Activated CD8-positive, alpha-beta T cell treated with anti-CD3 and anti-CD28 coated beads for 36 hours (primary cell): ENCODE results near the gene DHX36. TPM values are rescaled to one million over a fixed set of nuclear protein-coding genes. Genes with fewer than 3 reads are reported as not detected.

Experiments used
- ATAC-seq: fragments of 200-7000 bp; cut with Tn5 transposase; one replicate; pipeline ENCODE4 v1.10.0; 2021; ENCODE audit warnings: mild to moderate bottlenecking, moderate library complexity
- CTCF ChIA-PET: fragments of 350-600 bp; sonication (Branson Sonifier 250); formaldehyde crosslinking; loops from one replicate; lab custom pipeline; 2021; ENCODE audit warnings: antibody characterized with exemption; lab: Charles Lee
- POLR2A ChIA-PET: fragments of 350-600 bp; sonication (Branson Sonifier 250); formaldehyde crosslinking; loops from one replicate; lab custom pipeline; 2021; ENCODE audit warnings: antibody characterized with exemption; lab: Charles Lee
- DNase-seq: peaks from one replicate; pipeline ENCODE4 v3.0.0-alpha.2; 2020
- H3K27ac Mint-ChIP-seq: one replicate; pipeline ENCODE4 v1.8.0; 2021; ENCODE audit warnings: mild to moderate bottlenecking, mixed read lengths
- H3K27me3 Mint-ChIP-seq: one replicate; pipeline ENCODE4 v1.8.0; 2021; ENCODE audit warnings: mixed read lengths
- H3K36me3 Mint-ChIP-seq: one replicate; pipeline ENCODE4 v1.8.0; 2021; ENCODE audit warnings: low read depth, mixed read lengths
- H3K4me1 Mint-ChIP-seq: one replicate; pipeline ENCODE4 v1.8.0; 2021; ENCODE audit warnings: low read depth, mixed read lengths
- H3K4me3 Mint-ChIP-seq: one replicate; pipeline ENCODE4 v1.8.0; 2021; ENCODE audit warnings: mild to moderate bottlenecking, moderate library complexity, mixed read lengths
- H3K9me3 Mint-ChIP-seq: one replicate; pipeline ENCODE4 v1.8.0; 2021; ENCODE audit warnings: mixed read lengths
- intact Hi-C: fragments of 100-400 bp; cut with micrococcal nuclease; formaldehyde crosslinking; loops from one replicate; pipeline ENCODE4 v1.10.0; 2022
- total RNA-seq, 2 experiments: library from RNA; stranded (reverse); gene quantifications; one replicate each; pipeline ENCODE4 v1.2.3, GENCODE V29; 2021
- TF ChIP-seq, protein P1 (sequence below): fragments of 200-600 bp; IDR thresholded peaks from one replicate; pipeline ENCODE4 v1.8.0; 2022; ENCODE audit warnings: antibody characterized with exemption, mild to moderate bottlenecking

The DHX36 gene, protein sequence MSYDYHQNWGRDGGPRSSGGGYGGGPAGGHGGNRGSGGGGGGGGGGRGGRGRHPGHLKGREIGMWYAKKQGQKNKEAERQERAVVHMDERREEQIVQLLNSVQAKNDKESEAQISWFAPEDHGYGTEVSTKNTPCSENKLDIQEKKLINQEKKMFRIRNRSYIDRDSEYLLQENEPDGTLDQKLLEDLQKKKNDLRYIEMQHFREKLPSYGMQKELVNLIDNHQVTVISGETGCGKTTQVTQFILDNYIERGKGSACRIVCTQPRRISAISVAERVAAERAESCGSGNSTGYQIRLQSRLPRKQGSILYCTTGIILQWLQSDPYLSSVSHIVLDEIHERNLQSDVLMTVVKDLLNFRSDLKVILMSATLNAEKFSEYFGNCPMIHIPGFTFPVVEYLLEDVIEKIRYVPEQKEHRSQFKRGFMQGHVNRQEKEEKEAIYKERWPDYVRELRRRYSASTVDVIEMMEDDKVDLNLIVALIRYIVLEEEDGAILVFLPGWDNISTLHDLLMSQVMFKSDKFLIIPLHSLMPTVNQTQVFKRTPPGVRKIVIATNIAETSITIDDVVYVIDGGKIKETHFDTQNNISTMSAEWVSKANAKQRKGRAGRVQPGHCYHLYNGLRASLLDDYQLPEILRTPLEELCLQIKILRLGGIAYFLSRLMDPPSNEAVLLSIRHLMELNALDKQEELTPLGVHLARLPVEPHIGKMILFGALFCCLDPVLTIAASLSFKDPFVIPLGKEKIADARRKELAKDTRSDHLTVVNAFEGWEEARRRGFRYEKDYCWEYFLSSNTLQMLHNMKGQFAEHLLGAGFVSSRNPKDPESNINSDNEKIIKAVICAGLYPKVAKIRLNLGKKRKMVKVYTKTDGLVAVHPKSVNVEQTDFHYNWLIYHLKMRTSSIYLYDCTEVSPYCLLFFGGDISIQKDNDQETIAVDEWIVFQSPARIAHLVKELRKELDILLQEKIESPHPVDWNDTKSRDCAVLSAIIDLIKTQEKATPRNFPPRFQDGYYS
- 10 to 100 TPM; 74.2 to 78.3 TPM for total RNA-seq

DNA sequence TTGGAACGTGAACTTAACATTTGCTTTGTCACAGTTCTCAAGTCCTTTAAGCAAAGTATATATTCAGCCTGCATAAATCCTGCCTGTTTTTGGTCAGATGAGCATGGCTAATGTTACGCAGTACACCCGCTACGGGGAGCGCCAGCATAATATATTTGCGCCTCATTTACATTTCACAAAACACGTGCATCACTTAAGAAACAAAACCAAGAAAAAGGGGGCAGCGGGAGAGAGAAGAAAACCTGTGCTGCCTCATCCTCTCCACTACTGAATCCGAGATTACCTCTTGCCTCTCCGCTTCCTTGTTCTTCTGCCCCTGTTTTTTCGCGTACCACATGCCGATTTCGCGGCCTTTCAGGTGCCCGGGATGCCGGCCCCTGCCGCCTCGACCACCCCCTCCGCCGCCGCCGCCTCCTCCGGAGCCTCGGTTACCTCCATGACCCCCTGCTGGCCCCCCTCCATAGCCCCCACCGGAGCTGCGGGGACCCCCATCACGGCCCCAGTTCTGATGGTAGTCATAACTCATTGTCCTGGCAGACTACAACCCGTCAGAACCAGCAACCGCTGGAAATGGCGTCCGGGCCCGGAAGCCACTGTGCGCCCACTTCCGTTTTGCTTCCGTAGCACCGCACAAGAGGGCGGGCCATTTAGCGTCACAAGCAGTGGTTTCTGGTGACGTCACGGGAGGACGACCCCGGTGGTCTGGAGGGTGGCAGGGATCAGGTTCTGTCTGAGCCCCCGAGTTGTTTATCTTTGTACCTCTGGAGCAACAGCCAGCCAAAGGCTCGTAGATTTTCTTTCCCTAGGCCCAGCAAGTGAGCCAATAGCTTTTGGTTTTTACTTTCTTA is at the start of gene DHX36:
DHX36 (minus strand) TSS at position 597 of the 848 bp plus-strand sequence; CDS start at position 526, 71 bp downstream.
- CTCF ChIA-PET: interaction anchor here (0.9 to 1.4 kb wide), 3 partner anchors 11 to 27 kb away, joined by 3 read pairs; no protein-coding TSS in a partner anchor
- TF ChIP-seq, protein P1, sequence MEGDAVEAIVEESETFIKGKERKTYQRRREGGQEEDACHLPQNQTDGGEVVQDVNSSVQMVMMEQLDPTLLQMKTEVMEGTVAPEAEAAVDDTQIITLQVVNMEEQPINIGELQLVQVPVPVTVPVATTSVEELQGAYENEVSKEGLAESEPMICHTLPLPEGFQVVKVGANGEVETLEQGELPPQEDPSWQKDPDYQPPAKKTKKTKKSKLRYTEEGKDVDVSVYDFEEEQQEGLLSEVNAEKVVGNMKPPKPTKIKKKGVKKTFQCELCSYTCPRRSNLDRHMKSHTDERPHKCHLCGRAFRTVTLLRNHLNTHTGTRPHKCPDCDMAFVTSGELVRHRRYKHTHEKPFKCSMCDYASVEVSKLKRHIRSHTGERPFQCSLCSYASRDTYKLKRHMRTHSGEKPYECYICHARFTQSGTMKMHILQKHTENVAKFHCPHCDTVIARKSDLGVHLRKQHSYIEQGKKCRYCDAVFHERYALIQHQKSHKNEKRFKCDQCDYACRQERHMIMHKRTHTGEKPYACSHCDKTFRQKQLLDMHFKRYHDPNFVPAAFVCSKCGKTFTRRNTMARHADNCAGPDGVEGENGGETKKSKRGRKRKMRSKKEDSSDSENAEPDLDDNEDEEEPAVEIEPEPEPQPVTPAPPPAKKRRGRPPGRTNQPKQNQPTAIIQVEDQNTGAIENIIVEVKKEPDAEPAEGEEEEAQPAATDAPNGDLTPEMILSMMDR: no peak
- Mint-ChIP-seq H3K4me3 (peak within 1 kb of the TSS; percentile 85), H3K27ac (peak within 1 kb of the TSS; percentile 98), H3K27me3 (peaks cover 1% of the 10 kb centered on the region), H3K9me3 (no peaks in the 10 kb centered on the region), H3K4me1 (peaks cover 22% of the 10 kb centered on the region), H3K36me3 (peaks cover 18% of the 10 kb centered on the region)
- ATAC-seq (peak; percentile 91), DNase-seq (peak; percentile 95)
- POLR2A ChIA-PET: no interaction called here
- intact Hi-C loops: loop anchor here (10.0 kb wide), 1 partner anchor 1381 kb away; no protein-coding TSS in a partner anchor

DNA sequence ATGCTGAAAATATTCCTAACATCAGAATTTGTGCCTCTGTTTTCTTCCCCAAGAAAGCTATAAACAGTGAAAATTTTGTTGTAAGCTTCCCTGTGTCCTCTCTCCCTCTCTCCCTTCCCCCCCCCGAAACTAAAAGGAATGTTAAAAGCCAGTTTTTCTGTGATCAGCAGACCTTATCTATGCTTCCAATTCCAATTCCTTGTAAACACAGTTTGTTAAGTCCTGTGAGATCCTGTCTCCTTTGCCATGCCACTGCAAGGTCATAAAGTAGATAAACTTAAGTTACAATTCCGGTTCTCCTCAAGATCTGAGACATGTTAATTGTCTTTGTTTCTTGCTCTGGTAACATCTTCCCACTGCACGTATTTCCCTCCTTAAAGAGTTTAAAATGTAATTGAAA is 42.9 kb upstream of the DHX36 start:
- no peak for DNase-seq
- H3K4me3 Mint-ChIP-seq: no peak overlapping the region
- no peak for ATAC-seq
- H3K36me3 Mint-ChIP-seq: no peaks in the 10 kb centered on the region
- H3K27ac Mint-ChIP-seq: no peak overlapping the region
- intact Hi-C loops: no loop called here
- CTCF ChIA-PET: no interaction called here
- no peaks in the 10 kb centered on the region for H3K9me3 Mint-ChIP-seq
- H3K4me1 Mint-ChIP-seq: no peaks in the 10 kb centered on the region
- POLR2A ChIA-PET: no interaction called here
- TF ChIP-seq, protein P1: no peak
- H3K27me3 Mint-ChIP-seq: peaks cover 5% of the 10 kb centered on the region

DNA sequence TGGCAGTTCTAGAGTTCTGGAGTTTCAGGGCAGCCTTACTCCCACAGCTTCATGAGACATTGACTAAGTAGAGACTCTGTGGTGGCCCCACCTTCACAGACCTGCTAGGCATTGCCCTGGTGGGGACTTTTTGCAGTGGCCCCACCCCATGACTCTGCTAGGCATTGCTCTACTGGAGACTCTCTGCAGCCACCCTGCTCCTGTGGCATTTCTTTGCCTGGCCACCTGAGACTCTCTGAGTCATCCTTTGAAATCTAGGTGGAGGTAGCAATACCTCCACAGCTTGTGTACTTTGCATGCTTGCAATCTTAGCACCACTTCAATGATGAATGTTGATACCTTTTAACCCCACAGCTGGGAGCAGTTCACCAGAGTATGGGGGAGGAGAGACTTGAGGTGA is 40.6 kb upstream of the DHX36 start:
- H3K27me3 Mint-ChIP-seq: peaks cover 8% of the 10 kb centered on the region
- ATAC-seq (no peak), DNase-seq (no peak)
- ChIA-PET POLR2A (no interaction called here), CTCF (no interaction called here)
- TF ChIP-seq, protein P1: no peak
- intact Hi-C loops: no loop called here
- no peak overlapping the region for H3K27ac Mint-ChIP-seq
- H3K4me1 Mint-ChIP-seq: no peaks in the 10 kb centered on the region
- H3K4me3 Mint-ChIP-seq: no peak overlapping the region
- no peaks in the 10 kb centered on the region for H3K36me3 Mint-ChIP-seq
- H3K9me3 Mint-ChIP-seq: no peaks in the 10 kb centered on the region

DNA sequence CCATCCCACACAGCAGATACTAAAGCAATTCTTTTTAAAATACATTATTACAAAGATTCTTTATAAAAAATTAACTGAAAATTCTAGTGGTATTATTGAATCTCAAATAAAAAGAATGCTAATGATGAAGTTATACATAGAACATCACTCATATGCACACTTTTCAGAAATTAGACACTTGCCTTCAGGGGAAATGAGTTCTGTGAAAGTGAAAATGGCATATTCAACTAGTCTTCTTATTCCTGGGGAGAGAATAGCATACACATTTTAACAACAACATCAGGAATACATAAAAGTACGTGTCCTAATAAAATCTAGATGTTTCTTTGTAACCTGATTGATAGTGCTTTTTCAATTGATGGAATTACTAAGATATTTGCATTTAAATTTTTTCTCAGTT is 36.8 kb upstream of the DHX36 start:
- H3K27ac Mint-ChIP-seq: no peak overlapping the region
- ChIA-PET CTCF (no interaction called here), POLR2A (no interaction called here)
- H3K27me3 Mint-ChIP-seq: peaks cover 7% of the 10 kb centered on the region
- no peaks in the 10 kb centered on the region for H3K4me1 Mint-ChIP-seq
- H3K9me3 Mint-ChIP-seq: no peaks in the 10 kb centered on the region
- no peak for ATAC-seq
- H3K36me3 Mint-ChIP-seq: no peaks in the 10 kb centered on the region
- intact Hi-C loops: no loop called here
- no peak overlapping the region for H3K4me3 Mint-ChIP-seq
- TF ChIP-seq, protein P1: no peak
- DNase-seq: no peak
